ENCODE measurements around the gene NUP107.

NUP107 gene

DNA sequence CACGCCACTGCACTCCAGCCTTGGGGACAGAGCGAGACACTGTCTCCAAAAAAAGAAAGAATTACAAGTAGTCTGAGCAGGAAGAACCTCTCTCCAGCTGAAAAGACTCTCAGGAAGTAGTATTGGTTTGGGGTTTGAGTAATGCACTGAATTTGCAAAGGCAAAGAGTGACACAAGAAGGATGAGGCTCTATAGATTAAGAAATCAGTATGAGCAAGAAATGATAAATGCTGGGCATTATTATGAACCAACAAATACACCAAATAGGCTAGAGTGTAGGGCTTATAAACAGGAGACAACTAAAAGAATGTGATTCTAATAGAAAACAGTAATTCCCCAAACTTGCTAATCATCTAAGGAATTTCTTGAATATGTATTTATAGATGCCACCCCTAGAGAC is 56.6 kb downstream of the NUP107 start:
- no peak for DNase-seq

DNA sequence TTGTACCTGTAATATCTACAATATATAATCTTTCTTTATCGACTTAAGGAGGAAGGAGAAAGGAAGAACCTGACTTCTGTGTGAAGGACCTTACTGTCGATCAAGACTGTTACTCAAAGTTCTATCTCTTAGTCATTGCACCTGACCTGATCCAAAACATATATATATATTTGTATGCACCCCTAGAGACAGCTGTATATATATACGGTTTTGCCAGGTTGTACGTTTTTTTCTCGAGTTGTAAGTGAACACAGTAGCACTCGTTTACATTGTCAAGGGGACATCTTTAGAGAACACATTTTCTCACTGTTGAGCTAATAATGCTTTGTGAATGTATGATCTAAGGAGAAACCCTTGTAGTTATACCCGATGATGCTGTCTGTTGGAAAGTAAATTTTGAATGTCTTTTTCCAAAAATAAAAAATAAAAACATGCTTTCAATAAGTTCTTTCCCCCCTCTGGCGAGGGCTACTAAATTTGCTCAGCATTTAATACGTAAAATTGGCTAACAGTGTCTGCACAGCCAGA is 58.7 kb downstream of the NUP107 start:
- DNase-seq = no peak

DNA sequence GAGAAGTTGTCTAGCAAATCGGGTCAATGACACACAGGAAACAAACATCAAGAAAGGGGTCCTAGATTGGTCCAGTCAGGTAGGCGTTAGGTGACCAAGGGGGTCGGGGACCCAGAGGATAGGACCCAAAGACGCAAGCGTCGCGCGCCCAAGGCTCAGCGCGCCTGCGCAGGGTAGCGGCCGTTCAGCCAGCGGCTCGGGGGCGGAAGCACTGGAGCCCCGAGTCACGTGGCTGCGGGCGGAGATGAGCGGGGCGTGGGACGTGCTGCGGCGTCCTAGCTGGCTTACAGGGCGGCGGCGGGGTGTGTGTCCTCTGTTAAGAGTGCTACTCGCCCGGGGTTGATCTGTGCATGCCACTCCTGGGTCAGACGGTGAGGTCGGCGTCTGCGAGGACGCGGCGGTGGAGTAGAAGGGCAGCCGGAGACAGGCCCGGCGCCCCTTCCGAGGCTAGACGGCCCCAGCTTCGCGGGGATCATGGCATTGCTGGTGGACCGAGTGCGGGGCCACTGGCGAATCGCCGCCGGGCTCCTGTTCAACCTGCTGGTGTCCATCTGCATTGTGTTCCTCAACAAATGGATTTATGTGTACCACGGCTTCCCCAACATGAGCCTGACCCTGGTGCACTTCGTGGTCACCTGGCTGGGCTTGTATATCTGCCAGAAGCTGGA is 59.3 kb downstream of the NUP107 start, which contains the start of gene SLC35E3:
TSS of gene SLC35E3 (plus strand) at position 273 of the 668 bp plus-strand sequence. CDS start at position 475, 202 bp downstream.
- DNase-seq = peak; percentile 89 to 94

DNA sequence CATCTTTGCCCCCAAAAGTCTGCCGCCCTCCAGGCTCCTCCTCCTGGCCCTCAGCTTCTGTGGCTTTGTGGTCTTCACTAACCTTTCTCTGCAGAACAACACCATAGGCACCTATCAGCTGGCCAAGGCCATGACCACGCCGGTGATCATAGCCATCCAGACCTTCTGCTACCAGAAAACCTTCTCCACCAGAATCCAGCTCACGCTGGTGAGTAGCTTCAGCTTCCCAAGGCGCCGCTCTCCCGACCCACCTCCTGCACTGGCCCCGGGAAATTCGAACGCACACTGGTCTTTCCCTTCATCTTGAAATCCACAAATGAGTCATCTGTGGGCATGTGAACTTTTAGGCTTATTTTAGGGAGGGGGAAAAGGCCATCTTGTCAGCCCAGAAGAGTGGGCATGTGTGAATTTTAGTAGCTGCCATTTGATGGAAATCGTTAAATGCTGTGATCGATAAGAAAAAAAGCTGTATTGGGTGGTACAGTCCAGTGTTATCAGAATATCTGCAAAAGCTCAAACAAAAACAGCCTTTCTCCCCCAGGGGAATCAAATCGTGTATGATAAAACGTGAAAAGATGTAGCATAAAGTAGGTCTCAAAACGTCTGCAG is 59.9 kb downstream of the NUP107 start:
- DNase-seq = peak in 1 of 2 experiments; percentile 8

DNA sequence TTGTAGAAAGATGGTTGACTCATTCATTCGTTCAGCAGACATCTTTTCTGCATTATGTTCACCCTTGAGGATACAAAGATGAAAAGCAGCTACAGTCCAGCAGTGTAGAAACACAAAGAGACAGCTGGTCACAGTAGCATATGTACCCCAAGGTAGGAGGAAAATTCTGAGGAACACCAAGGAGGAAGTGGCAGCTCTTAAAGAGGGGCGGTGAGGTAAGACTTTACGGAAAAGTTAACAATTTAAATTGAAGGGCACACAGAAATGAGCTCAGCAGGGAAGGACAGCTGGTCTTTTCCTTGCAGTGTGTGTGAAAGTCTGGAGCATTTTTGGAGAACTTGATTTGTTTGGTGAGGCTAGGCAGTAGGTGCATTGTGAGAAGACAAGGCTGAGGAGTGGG is 62.7 kb downstream of the NUP107 start:
- no peak for DNase-seq

DNA sequence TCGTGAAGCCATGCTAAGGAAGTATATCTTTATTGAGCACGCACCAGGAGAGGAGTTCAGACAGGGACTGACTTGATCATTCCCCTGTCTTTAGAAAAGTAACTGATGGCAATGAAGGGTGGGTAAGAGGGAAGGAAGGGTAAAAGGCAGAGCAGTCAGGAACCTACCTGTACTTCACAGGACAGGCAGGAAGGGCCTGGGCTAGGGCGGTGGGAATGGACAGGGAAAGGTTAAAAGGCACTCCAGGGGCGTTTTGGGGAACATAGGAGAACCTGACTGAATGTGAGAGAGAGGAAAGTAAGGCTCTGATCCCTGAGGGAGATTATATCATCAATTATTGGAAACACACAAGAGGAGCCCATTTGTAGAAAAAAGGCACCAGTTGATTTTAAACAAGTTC is 63.1 kb downstream of the NUP107 start:
- no peak for DNase-seq

DNA sequence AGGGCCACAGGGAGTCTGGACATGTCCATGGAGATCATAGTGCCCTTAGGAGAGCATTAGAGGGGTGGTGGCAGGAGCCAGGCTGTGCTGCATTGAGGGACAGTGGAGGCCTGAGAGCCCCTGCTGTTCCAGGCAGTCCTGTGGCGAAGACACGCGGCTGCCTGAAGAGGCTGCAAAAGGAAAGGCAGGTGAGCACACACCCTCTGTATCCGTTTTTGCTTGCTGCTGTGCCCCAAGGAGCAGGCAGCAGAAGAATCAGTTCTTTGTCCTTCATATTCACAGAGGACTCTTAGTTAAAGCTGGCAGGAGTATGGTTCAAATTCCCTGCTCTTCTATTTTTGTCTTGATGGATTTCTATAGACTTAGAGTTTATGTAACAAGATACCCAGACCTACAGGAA is 63.7 kb downstream of the NUP107 start:
- DNase-seq = no peak

DNA sequence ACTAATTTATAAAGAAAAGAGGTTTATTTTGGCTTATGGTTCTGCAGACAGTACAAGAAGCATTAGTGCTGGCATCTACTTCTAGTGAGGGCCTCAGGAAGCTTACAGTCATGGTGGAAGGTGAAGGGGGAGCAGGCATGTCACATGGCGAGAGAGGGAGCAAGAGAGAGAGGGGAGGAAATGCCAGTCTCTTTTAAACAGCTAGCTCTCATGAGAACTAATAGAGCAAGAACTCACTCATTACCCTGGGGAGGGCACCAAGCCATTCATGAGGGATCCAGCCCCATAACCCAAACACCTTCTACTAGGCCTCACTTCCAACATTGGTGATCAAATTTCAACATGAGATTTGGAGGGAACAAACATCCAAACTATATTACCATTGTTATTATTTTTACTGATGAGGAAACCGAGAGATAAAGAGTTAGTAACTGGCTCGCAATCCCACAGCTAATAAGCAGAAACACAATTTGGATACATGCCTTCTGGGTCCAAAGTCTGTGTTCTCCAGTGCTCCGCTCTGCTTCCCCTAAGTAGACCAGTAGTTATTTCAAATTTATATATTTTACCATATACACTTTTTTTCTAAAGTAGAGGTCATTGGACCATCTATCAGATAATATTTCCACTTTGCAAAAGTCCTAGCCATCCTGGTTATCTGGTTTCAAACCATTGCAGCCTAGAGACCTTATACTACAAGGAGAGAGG is 68.9 kb downstream of the NUP107 start:
- DNase-seq = no peak

DNA sequence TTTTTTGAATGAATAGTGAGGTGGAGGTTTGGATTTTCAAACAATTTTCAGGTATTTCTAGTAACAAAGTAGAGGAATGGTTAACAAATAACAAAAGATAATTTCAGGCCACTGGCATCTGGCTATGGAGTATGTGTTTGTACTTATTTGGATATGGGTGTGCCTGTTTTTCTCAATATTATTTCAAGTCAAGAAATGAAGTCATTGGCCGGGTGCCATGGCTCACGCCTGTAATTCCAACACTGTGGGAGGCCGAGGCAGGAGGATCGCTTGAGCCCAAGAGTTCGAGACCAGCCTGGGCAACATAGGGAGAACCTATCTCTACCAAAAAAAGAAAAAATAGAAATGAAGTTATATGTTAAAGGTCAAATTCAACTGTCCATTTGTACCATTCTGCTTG is 73.1 kb downstream of the NUP107 start:
- DNase-seq = no peak

DNA sequence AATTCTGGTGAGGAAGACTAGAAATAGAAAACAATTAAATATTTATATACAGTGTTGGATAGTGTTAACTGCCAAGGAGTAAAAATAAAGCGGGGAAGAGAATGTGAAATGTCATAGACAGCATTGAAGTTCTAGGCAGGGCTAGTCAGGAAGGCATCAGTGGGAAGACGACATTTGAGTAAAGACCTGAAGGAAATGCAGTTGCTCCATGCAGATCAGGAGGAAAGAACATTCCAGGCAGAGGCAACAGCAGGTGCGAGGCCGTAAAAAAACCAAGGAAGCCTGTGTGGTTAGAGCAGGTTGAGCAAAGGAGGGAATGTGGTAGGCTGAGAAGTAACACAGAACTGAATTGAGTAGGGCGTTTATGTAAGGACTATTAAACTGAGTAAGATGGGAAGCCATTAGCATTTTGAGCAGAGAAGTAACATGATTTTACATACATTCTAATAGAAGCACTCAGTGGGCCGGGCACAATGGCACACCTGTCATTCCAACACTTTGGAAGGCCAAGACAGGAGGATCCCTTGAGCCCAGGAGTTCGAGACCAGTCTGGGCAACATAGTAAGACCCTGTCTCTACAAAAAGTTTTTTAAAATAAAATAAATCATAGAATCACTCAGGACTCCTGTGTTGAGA is 74.1 kb downstream of the NUP107 start:
- no peak for DNase-seq

DNA sequence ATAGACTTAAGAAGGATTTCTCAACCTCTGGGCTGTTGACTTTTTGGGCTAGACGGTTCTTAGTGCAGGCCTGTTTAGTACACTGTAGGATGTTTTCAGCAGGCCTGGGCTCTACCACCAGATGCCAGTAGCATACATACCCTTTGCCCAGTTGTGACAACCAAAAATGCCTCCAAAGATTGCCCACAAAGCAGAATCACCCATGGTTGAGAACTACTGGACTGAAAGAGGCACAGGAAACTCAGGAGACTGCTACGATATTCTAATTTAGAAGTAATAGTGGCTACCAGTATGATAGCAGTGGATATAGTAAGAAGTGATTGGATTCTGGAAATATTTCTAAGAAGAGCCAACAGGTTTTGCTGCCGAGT is 74.6 kb downstream of the NUP107 start:
- DNase-seq = no peak

DNA sequence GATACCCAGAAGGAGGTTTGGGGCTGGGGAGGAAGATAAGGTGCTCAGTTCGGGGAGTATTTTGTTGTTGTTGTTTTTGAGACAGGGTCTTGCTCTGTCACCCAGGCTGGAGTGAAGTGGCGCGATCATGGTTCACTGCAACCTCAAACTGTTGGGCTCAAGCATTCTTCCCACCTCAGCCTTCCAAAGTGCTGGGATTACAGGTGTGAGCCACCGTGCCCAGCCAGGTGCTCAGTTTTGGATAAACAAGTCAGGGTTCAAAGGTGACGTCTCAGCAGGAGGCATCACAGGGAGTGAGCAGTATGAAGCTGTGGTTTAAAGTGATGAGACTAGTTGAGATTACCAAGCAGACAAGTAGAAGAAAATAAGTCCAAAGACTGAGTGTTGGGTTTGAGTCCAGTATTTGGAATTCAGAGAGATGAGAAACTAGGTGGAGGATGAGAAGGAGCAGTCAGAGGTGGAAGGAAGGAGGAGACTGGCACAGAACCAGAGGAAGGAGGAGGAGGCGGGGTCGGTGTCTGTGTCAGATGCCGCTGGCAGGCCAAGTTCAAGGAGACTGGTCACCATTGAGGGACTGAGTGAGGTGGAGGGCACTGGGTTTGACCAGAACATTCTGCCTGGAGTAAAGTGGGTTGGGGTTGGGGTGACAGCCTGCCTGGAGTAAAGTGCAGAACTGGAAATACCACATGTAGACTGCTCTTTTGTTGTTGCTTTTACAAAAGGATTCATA is 75.3 kb downstream of the NUP107 start:
- DNase-seq = no peak

DNA sequence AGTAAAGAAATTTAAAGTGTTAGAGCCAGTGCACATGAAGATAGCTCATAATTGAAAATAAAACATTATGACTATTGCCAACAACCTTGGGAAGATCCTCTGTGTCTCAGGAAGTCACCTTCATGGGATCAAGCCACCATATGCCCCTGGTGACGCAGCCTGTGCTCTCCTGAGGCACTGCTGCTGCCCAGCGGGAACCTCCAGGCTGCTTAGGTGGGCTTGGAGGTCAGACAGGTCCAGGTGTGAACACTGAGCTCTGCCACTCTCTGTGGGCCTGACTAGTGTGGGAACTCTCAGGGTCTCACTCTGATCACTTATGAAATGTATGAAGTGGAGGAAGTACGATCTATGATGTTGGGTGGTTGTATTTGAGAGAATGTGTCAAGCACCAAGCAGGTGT is 75.9 kb downstream of the NUP107 start:
- DNase-seq = no peak

DNA sequence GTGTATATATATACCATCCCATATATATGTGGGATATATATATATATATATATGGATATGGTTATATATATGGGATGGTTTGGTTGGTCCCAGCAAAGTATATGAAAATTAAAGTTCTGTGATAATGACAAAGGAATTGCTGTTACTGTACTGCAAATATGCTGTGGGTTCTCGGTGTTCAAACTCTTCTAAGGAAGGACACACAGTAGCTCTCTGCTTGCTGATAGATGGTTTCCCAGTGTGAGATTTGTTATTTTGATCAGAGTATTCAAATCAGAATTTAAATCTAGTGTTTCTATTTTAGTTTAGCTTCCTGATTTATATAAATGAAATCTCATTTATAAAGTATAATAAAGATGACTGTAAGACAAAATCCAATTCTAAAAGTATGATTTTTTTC is 78.9 kb downstream of the NUP107 start:
- DNase-seq = no peak

DNA sequence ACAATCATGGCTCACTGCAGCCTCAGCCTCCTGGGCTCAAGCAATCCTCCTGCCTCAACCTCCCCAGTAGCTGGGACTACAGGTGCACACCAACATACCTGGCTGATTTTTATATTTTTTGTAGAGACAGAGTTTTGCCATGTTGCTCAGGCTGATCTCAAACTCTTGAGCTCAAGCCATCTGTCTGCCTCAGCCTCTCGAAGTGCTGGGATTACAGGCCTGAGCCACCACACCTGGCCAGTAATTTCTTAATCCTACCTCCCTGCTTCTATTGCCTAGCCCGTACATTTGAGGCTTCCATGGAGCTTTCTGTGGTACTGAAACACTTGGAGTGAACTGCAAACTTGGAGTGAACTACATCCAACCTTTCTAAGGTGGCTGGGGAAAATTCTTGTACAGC is 79.9 kb downstream of the NUP107 start:
- no peak for DNase-seq

DNA sequence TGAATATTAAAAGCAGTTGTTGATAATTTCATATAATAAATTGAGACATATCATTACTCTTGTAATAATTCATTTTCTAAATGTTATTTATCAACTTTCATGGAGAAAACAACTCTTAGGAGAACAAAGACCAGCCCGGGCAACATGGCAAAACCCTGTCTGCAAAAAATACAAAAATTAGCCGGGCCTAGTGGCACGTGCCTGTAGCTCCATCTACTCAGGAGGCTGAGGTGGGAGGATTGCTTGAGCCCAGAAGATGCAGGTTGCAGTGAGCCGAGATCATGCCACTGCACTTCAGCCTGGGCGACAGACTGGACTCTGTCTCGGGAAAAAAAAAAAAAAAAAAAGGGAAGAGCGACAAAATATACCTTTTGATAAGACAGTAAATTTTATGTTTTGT is 80.4 kb downstream of the NUP107 start:
- DNase-seq = no peak

DNA sequence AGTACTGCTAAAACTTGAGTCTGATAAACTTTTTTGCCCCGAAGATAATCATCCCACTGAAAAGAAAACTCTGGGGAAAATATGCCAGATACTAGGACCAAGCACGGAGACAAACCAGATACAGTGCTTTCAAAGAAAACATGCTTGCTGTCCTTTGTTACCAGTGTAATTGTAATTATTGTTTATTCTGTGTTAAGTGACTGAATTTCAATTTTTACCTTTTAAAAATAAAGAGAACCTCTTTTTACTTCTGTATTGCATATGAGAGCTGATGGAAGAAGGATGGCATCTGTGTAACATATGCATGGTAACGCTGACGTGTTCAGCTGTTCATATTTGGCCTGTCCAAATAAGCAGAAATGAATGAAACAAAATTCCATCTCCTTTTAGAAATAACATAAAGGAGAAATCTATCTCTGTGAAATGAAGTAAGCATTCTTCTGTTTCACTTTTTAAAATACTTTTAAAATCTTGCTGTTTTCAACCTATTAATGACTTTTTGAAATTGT is 81.7 kb downstream of the NUP107 start:
- DNase-seq = no peak

DNA sequence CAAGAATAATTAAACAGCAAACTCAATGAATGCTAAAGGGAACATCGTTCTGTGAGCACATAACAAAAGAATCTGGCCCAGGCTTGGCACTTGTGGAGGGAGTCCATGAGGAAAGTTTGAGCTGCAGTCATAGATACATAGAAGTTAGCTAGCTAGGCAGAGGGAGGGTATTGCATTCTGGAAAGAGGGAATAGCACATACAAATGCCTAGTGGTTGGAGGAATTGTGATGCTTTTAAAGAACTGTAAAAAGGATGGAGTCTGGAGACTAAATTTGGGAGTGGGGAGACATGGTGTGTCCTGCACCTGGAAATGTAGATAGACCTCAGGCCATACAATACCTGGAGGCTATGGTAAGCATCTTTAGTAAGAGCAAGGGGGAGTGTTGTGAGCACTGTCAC is 83.2 kb downstream of the NUP107 start:
- DNase-seq = no peak

DNA sequence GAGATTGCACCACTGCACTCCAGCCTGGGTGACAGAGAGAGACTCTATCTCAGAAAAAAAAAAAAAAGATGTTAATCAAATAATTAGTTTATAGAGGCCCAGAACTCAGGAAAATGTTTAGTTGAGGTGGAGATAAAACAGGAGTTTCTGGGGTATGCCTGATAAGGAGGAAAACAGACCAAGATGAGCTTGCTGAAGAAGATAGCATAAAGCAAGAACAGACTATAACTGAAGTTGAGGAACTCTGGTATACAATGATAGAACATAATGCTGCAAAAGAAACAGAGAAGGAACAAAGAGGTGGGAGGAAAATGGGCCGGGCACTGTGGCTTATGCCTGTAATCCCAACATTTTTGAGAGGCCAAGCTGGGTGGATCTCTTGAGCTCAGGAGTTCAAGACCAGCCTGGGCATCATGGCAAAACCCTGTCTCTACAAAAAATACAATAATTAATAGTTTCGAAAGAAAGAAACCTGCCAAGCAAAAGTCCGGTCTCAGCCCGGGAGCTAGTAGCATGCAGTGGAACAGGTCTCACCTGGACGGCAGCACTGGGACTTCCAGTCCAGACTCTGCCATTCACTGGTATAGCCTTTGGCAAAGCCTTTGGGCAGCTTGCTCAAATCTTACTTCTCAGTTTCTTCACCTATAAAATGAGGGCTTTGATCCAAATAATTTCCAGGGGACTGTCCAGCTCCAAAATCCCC is 84.6 kb downstream of the NUP107 start:
- no peak for DNase-seq

DNA sequence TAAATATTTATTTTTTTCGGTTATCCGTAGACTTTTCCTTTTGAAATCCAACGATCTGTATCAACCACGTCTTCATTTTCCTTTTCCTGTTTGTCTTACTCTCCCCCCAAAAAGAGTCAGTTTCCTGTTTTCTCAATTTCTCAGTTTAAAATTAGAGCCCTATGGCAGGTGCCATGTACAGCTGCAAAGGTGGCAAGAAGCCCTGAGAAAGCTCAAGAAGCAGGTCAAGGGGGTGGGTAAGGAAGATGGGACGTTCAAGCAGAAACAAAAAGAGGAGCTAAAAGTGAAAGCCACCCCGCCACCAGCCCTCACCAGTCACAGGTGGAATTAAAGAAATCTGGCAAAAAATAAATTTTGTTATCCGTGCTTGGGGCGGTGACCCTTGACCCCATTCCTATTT is 85.9 kb downstream of the NUP107 start:
- no peak for DNase-seq

DNA sequence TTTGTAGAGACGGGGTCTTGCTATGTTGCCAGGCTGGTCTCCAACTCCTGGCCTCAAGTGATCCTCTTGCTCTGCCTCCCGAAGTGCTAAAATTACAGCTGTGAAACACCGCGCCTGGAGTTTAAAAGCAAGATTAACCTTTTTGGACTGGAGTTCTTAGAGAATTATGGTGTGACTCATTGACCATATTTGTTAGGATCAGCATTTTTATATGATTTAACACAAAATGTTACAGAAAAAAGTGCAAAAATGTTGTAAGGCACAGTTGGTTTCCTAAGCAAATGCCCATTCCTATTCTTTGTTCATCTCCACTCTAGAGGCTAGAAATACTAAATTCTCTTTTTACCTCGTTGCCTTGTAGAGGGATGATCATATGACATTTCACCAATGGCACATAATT is 86.8 kb downstream of the NUP107 start:
- DNase-seq = no peak

DNA sequence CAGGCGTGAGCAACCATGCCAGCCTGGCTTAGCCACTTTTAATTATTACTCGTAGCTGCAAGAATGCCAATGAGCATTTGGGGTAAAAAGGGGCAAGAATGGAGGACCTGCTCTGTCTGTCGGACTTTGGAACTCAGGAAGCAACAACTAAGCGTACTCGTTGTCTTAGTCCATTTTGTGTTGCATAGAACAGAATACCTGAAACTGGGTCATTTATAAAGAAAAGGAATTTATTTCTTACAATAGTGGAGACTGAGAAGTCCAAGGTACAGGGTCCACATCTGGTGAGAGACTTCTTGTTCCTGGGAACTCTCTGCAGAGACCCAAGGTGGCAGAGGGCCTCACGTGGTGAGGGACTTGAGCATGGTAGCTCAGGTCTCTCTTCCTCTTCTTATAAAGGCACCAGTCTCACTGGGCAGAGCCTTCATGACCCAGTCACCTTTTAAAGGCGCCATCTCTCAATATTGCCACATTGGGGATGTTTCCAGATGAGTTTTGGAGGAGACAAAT is 88.4 kb downstream of the NUP107 start:
- no peak for DNase-seq

Measured in NCI-H1930 (cell line).